PC-3 (cell line): Measurements from ENCODE around the gene TNNT2. TPM values are rescaled to one million over a fixed set of nuclear protein-coding genes. Genes with fewer than 3 reads are reported as not detected.

Experiments used
- ATAC-seq: fragments of 200-7000 bp; cut with Tn5 transposase; 2 replicates; pipeline ENCODE4 v1.9.1; 2020; ENCODE audit warnings: mild to moderate bottlenecking, moderate library complexity
- BruUV-seq: library from RNA; stranded (reverse); fragments of 400-500 nt; replicated peaks from 2 replicates; lab custom pipeline; 2021; lab: Mats Ljungman, UMichigan
- CTCF ChIA-PET: fragments of 300-600 bp; sonication (Branson Sonifier 250); formaldehyde crosslinking; loops from one replicate; lab custom pipeline; 2022; ENCODE audit warnings: antibody characterized with exemption; lab: Charles Lee
- POLR2A ChIA-PET: fragments of 300-600 bp; sonication (Branson Sonifier 250); formaldehyde crosslinking; loops from one replicate; lab custom pipeline; 2022; ENCODE audit warnings: antibody characterized with exemption; ENCODE audit not compliant: unreplicated experiment; lab: Charles Lee
- DNase-seq: peaks from one replicate; pipeline ENCODE4 v3.0.0-alpha.2; 2015
- H2AFZ ChIP-seq: fragments of 300-600 bp; sonication (generic); 2 replicates; pipeline ENCODE4 v1.6.0; 2016; ENCODE audit warnings: antibody characterized with exemption, low read length
- H3F3A ChIP-seq: fragments of 300-600 bp; sonication (generic); one replicate; pipeline ENCODE4 v1.6.0; 2017; ENCODE audit warnings: antibody characterized with exemption, low read length, control low read depth, mild to moderate bottlenecking; ENCODE audit not compliant: unreplicated experiment
- H3K27ac ChIP-seq: fragments of 300-600 bp; sonication (generic); 2 replicates; pipeline ENCODE4 v1.5.1; 2016; ENCODE audit warnings: mild to moderate bottlenecking, low read length
- H3K27me3 ChIP-seq: fragments of 300-600 bp; sonication (generic); 2 replicates; pipeline ENCODE4 v1.6.1; 2016; ENCODE audit warnings: low read length, mixed read lengths
- H3K36me3 ChIP-seq: fragments of 300-600 bp; sonication (generic); 2 replicates; pipeline ENCODE4 v1.6.1; 2016; ENCODE audit warnings: low read depth, mixed run types, low read length, mixed read lengths
- H3K4me1 ChIP-seq: fragments of 300-600 bp; sonication (generic); 2 replicates; pipeline ENCODE4 v1.5.1; 2016; ENCODE audit warnings: low read length; ENCODE audit not compliant: insufficient read depth
- H3K4me2 ChIP-seq: fragments of 300-600 bp; sonication (generic); 2 replicates; pipeline ENCODE4 v1.6.0; 2016; ENCODE audit warnings: low read length
- H3K4me3 ChIP-seq: fragments of 300-600 bp; sonication (generic); 2 replicates; pipeline ENCODE4 v1.5.1; 2016; ENCODE audit warnings: mild to moderate bottlenecking, low read length, mixed read lengths
- H3K79me2 ChIP-seq: fragments of 300-600 bp; sonication (generic); 2 replicates; pipeline ENCODE4 v1.6.1; 2017; ENCODE audit warnings: low read length, mixed read lengths
- H3K9ac ChIP-seq: fragments of 300-600 bp; sonication (generic); 2 replicates; pipeline ENCODE4 v1.6.0; 2016; ENCODE audit warnings: mild to moderate bottlenecking, low read length
- H3K9me2 ChIP-seq: fragments of 300-600 bp; sonication (generic); replicated peaks from 2 replicates; pipeline ENCODE4 v1.6.1; 2016; ENCODE audit warnings: mixed run types, low read length, mixed read lengths
- H3K9me3 ChIP-seq: fragments of 300-600 bp; sonication (generic); 2 replicates; pipeline ENCODE4 v1.6.1; 2016; ENCODE audit warnings: low read length, mixed read lengths
- H4K20me1 ChIP-seq: fragments of 300-600 bp; sonication (generic); 2 replicates; pipeline ENCODE4 v1.6.1; 2016; ENCODE audit warnings: low read length, mixed read lengths
- EZH2 ChIP-seq: fragments of 300-600 bp; sonication (generic); IDR thresholded peaks from one replicate; pipeline ENCODE4 v1.6.1; 2017; ENCODE audit warnings: antibody characterized with exemption, mild to moderate bottlenecking, low read length; ENCODE audit not compliant: unreplicated experiment
- EZH2phosphoT487 ChIP-seq: fragments of 300-600 bp; sonication (generic); IDR thresholded peaks from 2 replicates; pipeline ENCODE4 v1.6.1; 2018; ENCODE audit warnings: mild to moderate bottlenecking, antibody characterized with exemption, low read length, borderline replicate concordance
- intact Hi-C: fragments of 100-400 bp; cut with micrococcal nuclease; formaldehyde crosslinking; loops from 2 replicates; pipeline ENCODE4 v1.9.0; 2023
- total RNA-seq: library from RNA; depleted of rRNA; stranded (reverse); fragments of >200 nt; gene quantifications from 2 replicates; pipeline ENCODE4 v1.2.3, GENCODE V29; 2014
- TF ChIP-seq, protein P1 (sequence below): fragments of 300-600 bp; sonication (generic); conservative IDR thresholded peaks from 2 replicates; pipeline ENCODE4 v1.5.1; 2017; ENCODE audit warnings: antibody characterized with exemption, low read depth, mild to moderate bottlenecking, low read length

Gene TNNT2
- total RNA-seq, 1 experiment from 2014 or later = 1.1 TPM

DNA sequence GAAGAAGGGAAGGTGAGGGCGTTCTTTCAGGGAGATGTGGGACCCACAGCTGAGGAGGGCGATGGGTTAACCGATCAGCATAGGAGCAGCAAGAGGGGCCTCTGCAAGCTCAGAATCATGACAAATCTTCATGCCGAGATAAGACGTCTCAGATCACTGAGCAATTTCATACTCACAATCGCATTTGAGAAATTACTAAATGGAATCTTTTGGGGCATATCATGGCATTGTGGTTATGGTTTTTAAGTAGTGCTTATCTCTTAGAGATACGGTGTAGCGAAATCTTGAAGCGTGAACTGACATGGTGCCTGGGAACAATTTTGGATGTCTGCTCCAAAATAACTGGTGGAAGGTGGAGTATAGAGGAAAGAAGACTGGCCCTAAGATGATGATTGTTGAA is 6.2 kb downstream of the TNNT2 start:
- H3K4me3 ChIP-seq = no peak overlapping the region
- no peak overlapping the region for H3K4me2 ChIP-seq
- no peak for ATAC-seq
- H3K79me2 ChIP-seq = no peaks in the 10 kb centered on the region
- no peak for DNase-seq
- H4K20me1 ChIP-seq = no peaks in the 10 kb centered on the region
- no peaks in the 10 kb centered on the region for H3K9me2 ChIP-seq
- H3K9ac ChIP-seq = no peak overlapping the region
- no peak overlapping the region for H3K27ac ChIP-seq
- peaks cover under 1% of the 10 kb centered on the region for H3K4me1 ChIP-seq
- no peaks in the 10 kb centered on the region for H3F3A ChIP-seq
- intact Hi-C loops = no loop called here
- BruUV-seq = no TSS peak
- TF ChIP-seq, protein P1, sequence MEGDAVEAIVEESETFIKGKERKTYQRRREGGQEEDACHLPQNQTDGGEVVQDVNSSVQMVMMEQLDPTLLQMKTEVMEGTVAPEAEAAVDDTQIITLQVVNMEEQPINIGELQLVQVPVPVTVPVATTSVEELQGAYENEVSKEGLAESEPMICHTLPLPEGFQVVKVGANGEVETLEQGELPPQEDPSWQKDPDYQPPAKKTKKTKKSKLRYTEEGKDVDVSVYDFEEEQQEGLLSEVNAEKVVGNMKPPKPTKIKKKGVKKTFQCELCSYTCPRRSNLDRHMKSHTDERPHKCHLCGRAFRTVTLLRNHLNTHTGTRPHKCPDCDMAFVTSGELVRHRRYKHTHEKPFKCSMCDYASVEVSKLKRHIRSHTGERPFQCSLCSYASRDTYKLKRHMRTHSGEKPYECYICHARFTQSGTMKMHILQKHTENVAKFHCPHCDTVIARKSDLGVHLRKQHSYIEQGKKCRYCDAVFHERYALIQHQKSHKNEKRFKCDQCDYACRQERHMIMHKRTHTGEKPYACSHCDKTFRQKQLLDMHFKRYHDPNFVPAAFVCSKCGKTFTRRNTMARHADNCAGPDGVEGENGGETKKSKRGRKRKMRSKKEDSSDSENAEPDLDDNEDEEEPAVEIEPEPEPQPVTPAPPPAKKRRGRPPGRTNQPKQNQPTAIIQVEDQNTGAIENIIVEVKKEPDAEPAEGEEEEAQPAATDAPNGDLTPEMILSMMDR = no peak
- TF ChIP-seq EZH2 (no peak), EZH2phosphoT487 (no peak)
- no peaks in the 10 kb centered on the region for H3K9me3 ChIP-seq
- H3K36me3 ChIP-seq = no peaks in the 10 kb centered on the region
- POLR2A ChIA-PET = no interaction called here
- H3K27me3 ChIP-seq = peaks cover 94% of the 10 kb centered on the region
- CTCF ChIA-PET = no interaction called here
- H2AFZ ChIP-seq = no peak overlapping the region

DNA sequence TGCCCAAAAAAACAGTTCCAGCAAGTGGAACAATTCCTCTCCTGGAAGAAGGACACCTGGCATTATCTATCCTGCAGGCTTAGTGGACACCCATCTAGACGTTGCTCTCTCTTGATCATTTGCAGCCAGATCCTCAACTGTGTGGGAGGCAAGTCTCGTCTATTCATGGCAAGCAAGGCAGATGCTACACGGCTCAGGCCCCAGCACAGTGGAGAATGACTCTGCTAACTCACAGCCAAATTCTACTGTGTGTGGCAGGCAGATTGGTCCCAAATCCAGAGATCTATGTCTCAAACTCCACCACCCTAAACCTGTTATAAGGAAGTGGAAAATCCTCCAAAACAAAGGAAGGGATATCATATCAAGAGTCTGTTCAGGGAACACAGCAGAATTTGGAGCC is 7.0 kb downstream of the TNNT2 start:
- TF ChIP-seq, protein P1 = no peak
- TF ChIP-seq EZH2phosphoT487 = no peak
- no peak for TF ChIP-seq EZH2
- no peaks in the 10 kb centered on the region for H3K9me2 ChIP-seq
- peaks cover 91% of the 10 kb centered on the region for H3K27me3 ChIP-seq
- no peaks in the 10 kb centered on the region for H4K20me1 ChIP-seq
- DNase-seq = no peak
- CTCF ChIA-PET = no interaction called here
- intact Hi-C loops = no loop called here
- no peak overlapping the region for H3K9ac ChIP-seq
- H3F3A ChIP-seq = no peaks in the 10 kb centered on the region
- no peak overlapping the region for H3K4me3 ChIP-seq
- no peaks in the 10 kb centered on the region for H3K9me3 ChIP-seq
- no peaks in the 10 kb centered on the region for H3K79me2 ChIP-seq
- no peaks in the 10 kb centered on the region for H3K36me3 ChIP-seq
- no peaks in the 10 kb centered on the region for H3K4me1 ChIP-seq
- BruUV-seq = no TSS peak
- no peak overlapping the region for H2AFZ ChIP-seq
- POLR2A ChIA-PET = no interaction called here
- H3K4me2 ChIP-seq = no peak overlapping the region
- H3K27ac ChIP-seq = no peak overlapping the region
- ATAC-seq = no peak

DNA sequence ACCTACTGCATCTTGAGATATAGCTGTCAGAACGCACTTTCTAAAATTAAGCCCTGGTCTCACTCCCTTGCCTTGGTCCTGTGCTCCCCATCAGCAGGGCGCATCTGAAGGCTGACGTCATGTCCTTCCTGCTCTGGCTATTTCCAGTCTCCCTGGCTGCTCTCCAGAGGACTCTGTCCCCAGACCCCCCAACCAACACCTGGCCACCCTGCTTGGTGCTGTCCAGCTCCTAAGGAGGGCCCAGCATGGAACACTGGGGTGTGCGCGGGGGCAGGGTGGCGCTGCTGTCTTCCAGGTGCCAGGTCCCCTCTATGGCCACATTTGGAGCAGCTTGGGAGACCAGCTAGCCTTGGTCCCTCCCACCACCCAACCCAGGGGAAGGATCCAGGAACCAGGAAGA is 8.3 kb downstream of the TNNT2 start:
- Histone ChIP-seq H3K27me3 (peaks cover 79% of the 10 kb centered on the region), H3K36me3 (no peaks in the 10 kb centered on the region), H4K20me1 (no peaks in the 10 kb centered on the region), H2AFZ (no peak overlapping the region), H3K27ac (no peak overlapping the region), H3K4me3 (no peak overlapping the region), H3F3A (no peaks in the 10 kb centered on the region), H3K4me2 (no peak overlapping the region), H3K79me2 (no peaks in the 10 kb centered on the region), H3K4me1 (no peaks in the 10 kb centered on the region), H3K9me2 (no peaks in the 10 kb centered on the region), H3K9me3 (no peaks in the 10 kb centered on the region), H3K9ac (no peak overlapping the region)
- BruUV-seq = no TSS peak
- DNase-seq (no peak), ATAC-seq (no peak)
- no peak for TF ChIP-seq EZH2phosphoT487
- TF ChIP-seq, protein P1 = no peak
- POLR2A ChIA-PET = no interaction called here
- CTCF ChIA-PET = interaction anchor here (0.7 kb wide), 1 partner anchor 22 kb away, joined by 3 read pairs; no protein-coding TSS in a partner anchor
- intact Hi-C loops = no loop called here
